HG02884 (cell line): ENCODE results near the gene ULBP2.
"Not testable (repeated sequence)": the region's sequence is repeated elsewhere in the genome, so short reads cannot be mapped to it uniquely, and the experiment has no call there.

Source experiments
- ATAC-seq: cut with Tn5 transposase; IDR thresholded peaks from one replicate; pipeline ENCODE4 v1.9.1; 2021; ENCODE audit warnings: mild to moderate bottlenecking, moderate library complexity; ENCODE audit not compliant: unreplicated experiment

ULBP2 gene

GRCh38 chr6:149908480-149908879 lies 33.3 kb upstream of the ULBP2 start:
- not testable (repeated sequence) for ATAC-seq

GRCh38 chr6:149909701-149910470 lies 31.9 kb upstream of the ULBP2 start:
- ATAC-seq, result no peak

- ATAC-seq, result no peak
Observed at GRCh38 chr6:149910721-149911151, 31.1 kb upstream of the ULBP2 start.

GRCh38 chr6:149912680-149913079 lies 29.1 kb upstream of the ULBP2 start:
- not testable (repeated sequence) for ATAC-seq

GRCh38 chr6:149913085-149913484 lies 28.7 kb upstream of the ULBP2 start:
- ATAC-seq, result no peak

- no peak for ATAC-seq
Observed at GRCh38 chr6:149913540-149914240, 28.1 kb upstream of the ULBP2 start.

- no peak for ATAC-seq
Observed at GRCh38 chr6:149915970-149916865, 25.6 kb upstream of the ULBP2 start.

GRCh38 chr6:149917679-149918078 lies 24.1 kb upstream of the ULBP2 start:
- ATAC-seq, result no peak

GRCh38 chr6:149918151-149918905 lies 23.5 kb upstream of the ULBP2 start:
- ATAC-seq, result no peak

- ATAC-seq, result not testable (repeated sequence)
Observed at GRCh38 chr6:149919126-149919833, 22.5 kb upstream of the ULBP2 start.

GRCh38 chr6:149919834-149920225 lies 22.0 kb upstream of the ULBP2 start:
- ATAC-seq, result no peak

- ATAC-seq, result no peak
Observed at GRCh38 chr6:149921361-149921760, 20.5 kb upstream of the ULBP2 start.

- not testable (repeated sequence) for ATAC-seq
Observed at GRCh38 chr6:149922091-149922490, 19.7 kb upstream of the ULBP2 start.

GRCh38 chr6:149922642-149923326 lies 19.0 kb upstream of the ULBP2 start, which contains the start of gene RAET1G:
Gene RAET1G (minus strand): TSS chr6:149923121. CDS start chr6:149923010, 111 bp downstream.
- peak; percentile 68 for ATAC-seq

GRCh38 chr6:149923327-149923986 lies 18.4 kb upstream of the ULBP2 start:
- no peak for ATAC-seq

GRCh38 chr6:149924206-149924932 lies 17.4 kb upstream of the ULBP2 start:
- ATAC-seq, result no peak

- no peak for ATAC-seq
Observed at GRCh38 chr6:149924933-149925252, 16.9 kb upstream of the ULBP2 start.
